ENCODE results near the gene CD8B. TPM values are rescaled to one million over a fixed set of nuclear protein-coding genes. Genes with fewer than 3 reads are reported as not detected.

CD8B gene
- total RNA-seq, 2 donors from 2014 or later = 0.37 to 1.00 TPM

DNA sequence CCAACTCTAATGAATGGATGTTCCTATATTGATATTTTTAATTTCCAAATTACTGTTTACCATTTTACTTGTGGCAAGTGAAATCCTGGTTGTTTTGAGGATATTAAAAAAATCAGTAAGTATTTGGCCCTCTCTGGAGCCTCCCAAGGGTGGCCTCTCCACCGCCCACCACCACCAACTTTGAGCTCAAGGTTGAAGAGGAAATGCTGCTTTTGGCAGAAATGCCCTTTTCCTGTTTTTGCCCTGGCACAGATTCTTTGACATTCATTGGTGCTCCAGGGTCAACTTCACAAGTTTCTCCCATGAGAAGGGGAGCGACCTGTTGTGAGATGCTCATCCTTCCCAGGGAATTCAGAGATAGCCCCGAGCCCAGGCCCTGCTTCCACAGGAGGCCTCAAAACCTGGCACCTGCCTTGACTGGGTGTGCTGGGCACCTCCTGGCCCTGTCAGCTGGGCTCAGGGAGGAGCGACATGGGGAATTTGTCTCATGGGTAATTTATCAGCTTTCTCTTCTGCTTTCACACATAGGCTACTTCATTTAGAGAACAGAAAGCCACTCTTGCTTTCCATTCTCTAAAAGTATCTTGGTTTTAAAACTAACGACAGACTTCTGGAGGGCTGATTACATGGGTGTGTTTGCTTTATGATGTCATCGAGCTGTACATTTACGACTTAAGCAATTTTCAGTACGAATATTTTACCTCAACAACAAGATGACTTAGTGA is 77.9 kb downstream of the CD8B start:
- no peak for DNase-seq (ENCODE audit: low spot score)
- intact Hi-C loops (cut with DNase I) = no loop called here

DNA sequence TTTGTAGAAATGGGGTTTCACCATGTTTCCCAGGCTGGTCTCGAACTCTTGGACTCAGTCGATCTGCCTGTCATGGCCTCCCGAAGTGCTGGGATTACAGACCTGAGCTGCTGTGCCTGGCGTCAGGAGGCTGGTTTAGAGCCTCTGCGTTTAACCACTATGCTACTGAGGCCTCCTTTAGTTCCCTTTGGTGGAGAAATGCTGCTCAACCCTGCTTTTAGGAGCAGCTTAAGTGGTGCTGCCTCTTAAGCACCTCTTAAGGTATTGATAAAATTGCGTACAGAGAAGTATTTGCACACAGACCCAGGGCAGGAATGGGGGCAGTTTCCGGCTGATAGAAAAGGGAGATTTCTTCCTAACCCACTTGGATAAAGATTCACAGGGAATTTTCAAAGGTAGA is 78.9 kb downstream of the CD8B start:
- DNase-seq (ENCODE audit: low spot score) = no peak
- intact Hi-C loops (cut with DNase I) = no loop called here

DNA sequence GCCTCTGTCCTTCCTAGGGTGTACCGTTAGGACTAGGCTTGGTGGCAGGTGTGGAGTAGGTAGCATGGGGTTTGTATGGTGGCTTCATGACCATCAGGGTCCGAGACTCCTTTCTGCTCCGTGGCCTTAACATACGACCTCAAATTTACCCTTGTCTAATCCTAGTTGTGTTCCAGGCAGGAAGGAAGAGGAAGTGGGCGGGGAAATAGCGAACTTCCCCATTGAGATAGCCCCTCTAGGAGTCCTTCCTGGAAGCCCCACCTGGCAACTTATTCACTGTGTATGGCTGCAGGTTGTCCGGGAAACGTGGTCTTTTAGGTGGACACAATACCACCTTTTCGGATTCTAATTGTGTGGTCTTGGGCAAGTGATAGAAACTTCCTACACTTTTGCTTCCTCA is 80.3 kb downstream of the CD8B start:
- DNase-seq (ENCODE audit: low spot score) = no peak
- intact Hi-C loops (cut with DNase I) = no loop called here

- no peak for DNase-seq (ENCODE audit: low spot score)
- intact Hi-C loops (cut with DNase I) = no loop called here
These were observed 81.7 kb downstream of the CD8B start for GRCh38 chr2:86779971-86780370.

DNA sequence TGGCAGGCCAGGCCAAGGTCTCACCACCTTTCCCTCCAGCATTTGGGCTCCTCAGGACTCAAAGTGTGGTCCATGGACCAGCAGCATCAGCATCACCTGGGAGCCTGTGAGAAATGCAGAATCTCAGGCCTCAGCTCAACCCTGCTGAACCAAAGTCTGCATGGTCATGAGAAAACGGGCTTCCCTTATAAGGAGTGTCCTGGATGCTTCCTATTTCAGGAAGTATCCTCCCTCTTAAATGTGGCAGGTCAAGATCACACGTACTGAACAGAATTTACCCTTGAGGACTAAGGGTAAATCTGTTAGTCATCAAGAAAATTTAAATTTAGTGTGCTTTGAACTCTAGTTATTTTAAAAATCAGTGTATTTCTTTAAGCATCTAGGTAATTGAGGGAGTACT is 82.7 kb downstream of the CD8B start:
- intact Hi-C loops (cut with DNase I) = no loop called here
- no peak for DNase-seq (ENCODE audit: low spot score)

DNA sequence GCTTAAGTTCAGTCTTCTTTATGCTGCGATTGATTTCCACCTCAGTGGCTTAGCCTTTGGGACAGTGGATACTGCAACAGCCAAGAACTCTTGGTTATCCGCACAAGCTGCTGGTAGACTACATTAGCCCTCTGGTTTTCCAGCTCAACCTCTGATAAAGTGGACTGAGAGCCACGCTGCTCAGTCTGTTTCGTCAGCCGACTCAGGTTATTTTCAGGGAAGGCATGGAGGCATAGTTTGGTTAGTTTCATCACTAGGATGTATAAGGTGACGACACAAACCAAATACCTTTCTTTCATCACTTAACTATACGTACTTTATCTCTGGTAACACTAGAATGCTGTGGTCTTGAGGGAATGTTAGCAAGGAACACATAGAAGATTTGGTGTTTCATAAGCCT is 85.2 kb downstream of the CD8B start:
- DNase-seq (ENCODE audit: low spot score) = no peak
- intact Hi-C loops (cut with DNase I) = no loop called here

- intact Hi-C loops (cut with DNase I) = no loop called here
- DNase-seq (ENCODE audit: low spot score) = no peak
These were observed 86.3 kb downstream of the CD8B start for GRCh38 chr2:86775338-86775737.

GRCh38 chr2:86774862-86775261 is 86.8 kb downstream of the CD8B start:
- no peak for DNase-seq (ENCODE audit: low spot score)
- intact Hi-C loops (cut with DNase I) = no loop called here

DNA sequence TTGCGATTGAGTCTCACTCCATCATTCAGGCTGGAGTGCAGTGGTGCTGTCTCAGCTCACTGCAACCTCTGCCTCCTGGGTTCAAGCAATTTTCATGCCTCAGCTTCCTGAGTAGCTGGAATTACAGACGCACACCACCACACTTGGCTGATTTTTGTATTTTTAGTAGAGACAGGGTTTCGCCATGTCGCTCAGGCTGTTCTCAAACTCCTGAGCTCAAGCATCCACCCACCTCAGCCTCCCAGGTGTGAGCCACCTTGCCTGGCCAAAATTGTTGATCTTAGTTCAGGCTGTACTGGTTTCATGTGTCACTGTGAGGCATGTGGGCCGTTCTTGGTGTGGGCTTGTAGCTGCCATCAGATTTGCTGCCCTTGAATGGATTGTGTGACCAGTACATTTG is 89.1 kb downstream of the CD8B start:
- intact Hi-C loops (cut with DNase I) = no loop called here
- no peak for DNase-seq (ENCODE audit: low spot score)

DNA sequence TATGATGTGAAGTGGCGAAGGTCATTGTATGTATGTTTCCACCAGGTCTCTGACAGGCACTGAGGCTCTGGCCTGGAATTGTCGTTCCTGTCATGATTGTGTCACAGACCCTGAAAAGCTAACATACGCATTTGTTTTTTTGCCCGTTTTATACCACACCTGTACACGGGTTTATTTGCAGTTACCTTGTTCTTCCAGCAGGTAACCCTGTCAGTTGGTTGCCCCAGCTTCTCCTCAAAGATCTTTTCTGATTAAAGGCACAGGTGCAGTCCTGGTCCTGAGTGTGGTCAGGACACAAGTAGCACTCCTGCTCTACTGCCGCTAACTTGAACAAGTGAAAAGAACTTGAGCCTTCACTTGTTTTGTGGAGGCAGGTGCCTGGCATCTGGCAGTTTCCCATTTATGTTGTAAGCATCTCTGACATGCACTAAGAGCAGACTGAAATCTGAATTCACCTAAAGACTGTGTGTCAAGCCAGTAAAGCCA is 90.8 kb downstream of the CD8B start:
- intact Hi-C loops (cut with DNase I) = no loop called here
- no peak for DNase-seq (ENCODE audit: low spot score)

- intact Hi-C loops (cut with DNase I) = no loop called here
These were observed 91.8 kb downstream of the CD8B start for GRCh38 chr2:86769838-86770237.

GRCh38 chr2:86768189-86768949 is 93.3 kb downstream of the CD8B start:
- intact Hi-C loops (cut with DNase I) = no loop called here
- no peak for DNase-seq (ENCODE audit: low spot score)

More at GRCh38 chr2:86769838-86770237, 91.8 kb downstream of the CD8B start:
- no peak for DNase-seq (ENCODE audit: low spot score)

Other genes with a start within 250 kb of the CD8B start
- 10 to 100 TPM; 29.0 to 37.0 TPM for gene RNF103, start 238.0 kb downstream of the CD8B start, total RNA-seq
- 10 to 100 TPM; 20.3 to 22.9 TPM for gene RMND5A, start 141.6 kb downstream of the CD8B start, total RNA-seq
- gene CD8A, start 71.0 kb downstream of the CD8B start, total RNA-seq = 1 to 10 TPM; 1.3 to 1.9 TPM
- gene RGPD1, start 80.2 kb upstream of the CD8B start, total RNA-seq = 1 to 10 TPM in 1 of 2 donors, not detected in 1; 2.2 TPM
- 1 to 10 TPM in 1 of 2 donors, under 1 TPM in 1; 0.42 to 1.4 TPM for gene PLGLB1, start 160.0 kb upstream of the CD8B start, total RNA-seq

All from posterior vena cava (tissue), 2 donors.